GM18498 (cell line): Measurements from ENCODE around the gene GNB3.

Experiments
- ATAC-seq: cut with Tn5 transposase; IDR thresholded peaks from one replicate; pipeline ENCODE4 v1.9.1; 2021; ENCODE audit warnings: mild to moderate bottlenecking, moderate library complexity; ENCODE audit not compliant: unreplicated experiment

GNB3 gene

GRCh38 chr12:6840761-6841515 is at the start of gene GNB3:
Gene GNB3 (plus strand): TSS chr12:6840925. CDS start chr12:6841288, 363 bp downstream.
- ATAC-seq: no peak

- no peak for ATAC-seq
Measured at GRCh38 chr12:6791931-6792520, 48.7 kb upstream of the GNB3 start.

GRCh38 chr12:6792522-6793201 is 48.1 kb upstream of the GNB3 start:
- ATAC-seq: no peak

- ATAC-seq: no peak
Measured at GRCh38 chr12:6795088-6795487, 45.6 kb upstream of the GNB3 start.

GRCh38 chr12:6796576-6796975 is 44.1 kb upstream of the GNB3 start:
- no peak for ATAC-seq

GRCh38 chr12:6799147-6799546 is 41.6 kb upstream of the GNB3 start:
- ATAC-seq: no peak

GRCh38 chr12:6807170-6807569 is 33.6 kb upstream of the GNB3 start:
- ATAC-seq: no peak

- ATAC-seq: no peak
Measured at GRCh38 chr12:6809056-6809455, 31.7 kb upstream of the GNB3 start.

- no peak for ATAC-seq
Measured at GRCh38 chr12:6810758-6811157, 30.0 kb upstream of the GNB3 start.

- ATAC-seq: no peak
Measured at GRCh38 chr12:6813363-6813762, 27.4 kb upstream of the GNB3 start.

GRCh38 chr12:6816598-6816997 is 24.1 kb upstream of the GNB3 start:
- no peak for ATAC-seq

GRCh38 chr12:6817098-6817497 is 23.6 kb upstream of the GNB3 start:
- no peak for ATAC-seq

- ATAC-seq: no peak
Measured at GRCh38 chr12:6817662-6818157, 23.0 kb upstream of the GNB3 start.

GRCh38 chr12:6818222-6818621 is 22.5 kb upstream of the GNB3 start:
- no peak for ATAC-seq

GRCh38 chr12:6818645-6819044 is 22.1 kb upstream of the GNB3 start:
- ATAC-seq: no peak

- ATAC-seq: no peak
Measured at GRCh38 chr12:6819106-6820030, 21.4 kb upstream of the GNB3 start.

GRCh38 chr12:6820166-6820565 is 20.6 kb upstream of the GNB3 start:
- ATAC-seq: no peak

- ATAC-seq: no peak
Measured at GRCh38 chr12:6821591-6822425, 18.9 kb upstream of the GNB3 start, which contains the start of gene GPR162. Gene GPR162 (plus strand): TSS chr12:6821821. CDS start chr12:6823899, 2,078 bp downstream.

- ATAC-seq: no peak
Measured at GRCh38 chr12:6822426-6823135, 18.1 kb upstream of the GNB3 start.
